Tibial nerve (tissue), 4 donors: Measurements from ENCODE around the gene ABCG1. TPM values are rescaled to one million over a fixed set of nuclear protein-coding genes. Genes with fewer than 3 reads are reported as not detected.

Source experiments
- DNase-seq, 2 donors: peaks; one replicate each; pipeline ENCODE4 v3.0.0-alpha.2; 2019; ENCODE audit warnings: low spot score in 2 of 2
- H3K27ac ChIP-seq, 4 donors: fragments of 200-600 bp; sonication (generic) in 3 of 4; one replicate each; pipeline ENCODE4 v1.5.1; 2017 to 2019; ENCODE audit warnings: mild to moderate bottlenecking in 1 of 4
- H3K27me3 ChIP-seq, 2 donors: fragments of 200-600 bp; sonication (generic) in 1 of 2; one replicate each; pipeline versions ENCODE4 v1.5.1 to v1.6.0; 2017 to 2019
- H3K36me3 ChIP-seq, 3 donors: fragments of 200-600 bp; sonication (generic); one replicate each; pipeline ENCODE4 v1.5.1; 2018 to 2019
- H3K4me1 ChIP-seq, 4 donors: fragments of 200-600 bp; sonication (generic) in 3 of 4; one replicate each; pipeline ENCODE4 v1.5.1; 2017 to 2019
- H3K4me3 ChIP-seq, 4 donors: fragments of 200-600 bp; sonication (generic) in 3 of 4; one replicate each; pipeline ENCODE4 v1.5.1; 2017 to 2019; ENCODE audit warnings: mild to moderate bottlenecking in 1 of 4, moderate library complexity in 1 of 4
- H3K9me3 ChIP-seq, 4 donors: fragments of 200-600 bp; sonication (generic) in 3 of 4; one replicate each; pipeline ENCODE4 v1.5.1; 2017 to 2019
- CTCF ChIP-seq, 5 experiments: fragments of 200-600 bp in 3 of 5; fragments of 450-650 bp in 2 of 5; sonication (generic) in 3 of 5; IDR thresholded peaks; one replicate each; pipeline ENCODE4 v1.5.1; 2016 to 2019; ENCODE audit warnings: antibody characterized with exemption in 5 of 5, mild to moderate bottlenecking in 3 of 5, moderate library complexity in 2 of 5
- EP300 ChIP-seq, 2 donors: sonication (generic); formaldehyde crosslinking; IDR thresholded peaks; one replicate each; pipeline ENCODE4 v1.6.1; 2017; ENCODE audit warnings: antibody characterized with exemption in 2 of 2, mild to moderate bottlenecking in 1 of 2
- POLR2A ChIP-seq, 2 donors: fragments of 450-650 bp; IDR thresholded peaks; one replicate each; pipeline ENCODE4 v1.6.1; 2017; ENCODE audit warnings: antibody characterized with exemption in 2 of 2, mild to moderate bottlenecking in 2 of 2, moderate library complexity in 2 of 2
- WGBS, 2 donors: methylation state at CpG; one replicate each; pipeline ENCODE4 v1.1.5; 2018; 5-methylcytosine and 5-hydroxymethylcytosine counted together
- total RNA-seq, 4 donors: library from RNA; depleted of rRNA; stranded (reverse); fragments of >200 nt; gene quantifications; one replicate each; pipeline ENCODE4 v1.1.0, GENCODE V29; 2016

Gene ABCG1
- total RNA-seq, 4 donors from 2014 or later = 10.5 to 32.8 (median 18.6) TPM

GRCh38 chr21:42315296-42315891 lies 96.5 kb downstream of the ABCG1 start, which contains the start of gene TFF3:
TSS of gene TFF3 (minus strand) at chr21:42315409. CDS start at chr21:42315374, 35 bp downstream.
- no peaks in the 10 kb centered on the region for H3K36me3 ChIP-seq
- no peak for DNase-seq
- no peak for TF ChIP-seq EP300 (IDR thresholded peaks at IDR 0.05)
- TF ChIP-seq CTCF (IDR thresholded peaks at IDR 0.05) = no peak
- TF ChIP-seq POLR2A (IDR thresholded peaks at IDR 0.05) = no peak
- H3K27me3 ChIP-seq = no peaks in the 10 kb centered on the region
- WGBS, 2 donors = 55 to 62% methylated on average over 11 to 12 of the region's 15 CpGs
- peak within 1 kb of the TSS in 2 of 4 donors; percentile 7 to 45 for H3K27ac ChIP-seq
- peak within 1 kb of the TSS in 1 of 4 donors; percentile 5 for H3K4me3 ChIP-seq
- H3K4me1 ChIP-seq = peaks cover 0 to 15% (median 3%) of the 10 kb centered on the region in 4 donors
- no peaks in the 10 kb centered on the region for H3K9me3 ChIP-seq

GRCh38 chr21:42316891-42317290 lies 98.0 kb downstream of the ABCG1 start:
- Histone ChIP-seq H3K9me3 (no peaks in the 10 kb centered on the region), H3K27me3 (no peaks in the 10 kb centered on the region), H3K4me1 (peaks cover 0 to 12% (median 3%) of the 10 kb centered on the region in 4 donors), H3K27ac (peak overlapping the region in 1 of 4 donors; percentile 45), H3K4me3 (no peak overlapping the region), H3K36me3 (no peaks in the 10 kb centered on the region)
- TF ChIP-seq CTCF (IDR thresholded peaks at IDR 0.05) = no peak
- WGBS, 2 donors = 87 to 92% methylated on average over 10 to 15 of the region's 16 CpGs
- no peak for DNase-seq

GRCh38 chr21:42317341-42317741 lies 98.4 kb downstream of the ABCG1 start:
- Histone ChIP-seq H3K9me3 (no peaks in the 10 kb centered on the region), H3K4me1 (peaks cover 0 to 12% (median 3%) of the 10 kb centered on the region in 4 donors), H3K27ac (peak overlapping the region in 1 of 4 donors; percentile 19), H3K27me3 (no peaks in the 10 kb centered on the region), H3K4me3 (no peak overlapping the region), H3K36me3 (no peaks in the 10 kb centered on the region)
- 76 to 77% methylated on average over 6 to 7 of the region's 8 CpGs for WGBS, 2 donors
- TF ChIP-seq EP300 (IDR thresholded peaks at IDR 0.05) (no peak), POLR2A (IDR thresholded peaks at IDR 0.05) (no peak), CTCF (IDR thresholded peaks at IDR 0.05) (no peak)
- DNase-seq = no peak

GRCh38 chr21:42317826-42318746 lies 99.1 kb downstream of the ABCG1 start:
- TF ChIP-seq POLR2A (IDR thresholded peaks at IDR 0.05) (no peak), EP300 (IDR thresholded peaks at IDR 0.05) (no peak), CTCF (IDR thresholded peaks at IDR 0.05) (no peak)
- H3K27me3 ChIP-seq = no peaks in the 10 kb centered on the region
- peaks cover 0 to 12% (median 3%) of the 10 kb centered on the region in 4 donors for H3K4me1 ChIP-seq
- no peak overlapping the region for H3K4me3 ChIP-seq
- DNase-seq = no peak
- no peak overlapping the region for H3K27ac ChIP-seq
- no peaks in the 10 kb centered on the region for H3K36me3 ChIP-seq
- H3K9me3 ChIP-seq = no peaks in the 10 kb centered on the region
- 85 to 90% methylated on average over 14 to 20 of the region's 20 CpGs for WGBS, 2 donors

GRCh38 chr21:42319376-42319775 lies 100.4 kb downstream of the ABCG1 start:
- peaks cover 0 to 11% (median 3%) of the 10 kb centered on the region in 4 donors for H3K4me1 ChIP-seq
- DNase-seq = no peak
- no peaks in the 10 kb centered on the region for H3K36me3 ChIP-seq
- H3K27me3 ChIP-seq = no peaks in the 10 kb centered on the region
- H3K9me3 ChIP-seq = no peaks in the 10 kb centered on the region
- H3K4me3 ChIP-seq = no peak overlapping the region
- no peak overlapping the region for H3K27ac ChIP-seq
- TF ChIP-seq EP300 (IDR thresholded peaks at IDR 0.05) = no peak
- TF ChIP-seq POLR2A (IDR thresholded peaks at IDR 0.05) = no peak
- no peak for TF ChIP-seq CTCF (IDR thresholded peaks at IDR 0.05)
- WGBS, 2 donors = 63 to 69% methylated on average over 10 of the region's 10 CpGs
